Upper lobe of right lung (tissue), 1 donor: ENCODE measurements around the gene KIAA0232. TPM values are rescaled to one million over a fixed set of nuclear protein-coding genes. Genes with fewer than 3 reads are reported as not detected.
"Not testable (repeated sequence)": the region's sequence is repeated elsewhere in the genome, so short reads cannot be mapped to it uniquely, and the experiment has no call there.

Source experiments
- ATAC-seq: fragments of 200-7000 bp; cut with Tn5 transposase; one replicate; pipeline ENCODE4 v1.9.1; 2020; ENCODE audit warnings: mild to moderate bottlenecking, moderate library complexity
- DNase-seq: peaks from one replicate; pipeline ENCODE4 v3.0.0-alpha.2; 2020
- H3K27ac ChIP-seq: fragments of 200-600 bp; one replicate; pipeline ENCODE4 v1.8.0; 2022
- H3K27me3 ChIP-seq: fragments of 200-600 bp; one replicate; pipeline ENCODE4 v1.8.0; 2022; ENCODE audit warnings: mild to moderate bottlenecking
- H3K36me3 ChIP-seq: fragments of 200-600 bp; one replicate; pipeline ENCODE4 v1.8.0; 2022
- H3K4me1 ChIP-seq: fragments of 200-600 bp; one replicate; pipeline ENCODE4 v1.8.0; 2022
- H3K4me3 ChIP-seq: fragments of 200-600 bp; one replicate; pipeline ENCODE4 v1.8.0; 2022; ENCODE audit warnings: mild to moderate bottlenecking
- H3K9me3 ChIP-seq: fragments of 200-600 bp; one replicate; pipeline ENCODE4 v1.8.0; 2022
- intact Hi-C: fragments of 100-400 bp; cut with DNase I; formaldehyde crosslinking; loops from one replicate; pipeline ENCODE4 v1.11.0; 2022
- total RNA-seq: library from RNA; stranded (reverse); fragmentation: NEBNext Ultra II Directional; extraction: Animal tissue kit (Norgen Biotek cat#: 25700); gene quantifications from one replicate; pipeline ENCODE4 v1.2.1, GENCODE V29; 2021
- TF ChIP-seq, protein P1 (sequence below): fragments of 200-600 bp; IDR thresholded peaks from one replicate; pipeline ENCODE4 v1.8.0; 2022; ENCODE audit warnings: antibody characterized with exemption
- donor health status: DM: no; HTN: yes; CAD: no; lungs with severe emphysema.

The KIAA0232 gene
- total RNA-seq, 1 donor from 2014 or later = 30.9 TPM

DNA sequence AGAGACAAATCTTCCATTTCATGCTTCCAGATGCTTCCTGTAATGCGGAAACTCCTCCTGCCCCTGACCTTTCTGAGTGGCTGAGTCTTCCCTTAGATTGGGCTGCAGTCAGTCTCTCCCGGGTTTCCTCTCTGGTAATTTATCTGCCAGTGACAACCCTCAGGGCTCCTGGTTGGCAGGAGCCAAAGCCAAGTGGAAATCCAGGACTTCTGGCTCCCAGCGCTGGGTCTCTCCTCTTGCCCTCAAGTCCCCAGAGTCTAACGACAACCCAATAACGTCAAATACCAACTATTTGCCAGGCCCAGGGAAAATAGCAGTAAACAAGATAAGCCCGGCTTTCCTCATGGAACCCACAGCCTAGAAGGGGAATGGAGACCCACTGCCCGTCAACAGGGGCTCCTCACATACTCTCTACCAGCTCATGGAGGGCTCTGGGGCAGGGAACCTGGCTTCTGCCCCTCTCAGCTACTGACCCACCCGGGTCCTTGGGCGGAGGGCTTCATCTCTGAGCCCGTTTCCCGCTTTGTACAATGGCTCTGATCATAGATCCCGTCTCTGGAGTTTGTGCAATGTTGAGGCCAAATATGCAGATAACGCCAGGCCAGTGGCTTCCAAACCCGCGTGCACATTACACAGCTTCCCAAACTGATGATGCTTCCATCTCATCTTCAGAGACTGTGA is 126.0 kb downstream of the KIAA0232 start:
- TF ChIP-seq, protein P1, sequence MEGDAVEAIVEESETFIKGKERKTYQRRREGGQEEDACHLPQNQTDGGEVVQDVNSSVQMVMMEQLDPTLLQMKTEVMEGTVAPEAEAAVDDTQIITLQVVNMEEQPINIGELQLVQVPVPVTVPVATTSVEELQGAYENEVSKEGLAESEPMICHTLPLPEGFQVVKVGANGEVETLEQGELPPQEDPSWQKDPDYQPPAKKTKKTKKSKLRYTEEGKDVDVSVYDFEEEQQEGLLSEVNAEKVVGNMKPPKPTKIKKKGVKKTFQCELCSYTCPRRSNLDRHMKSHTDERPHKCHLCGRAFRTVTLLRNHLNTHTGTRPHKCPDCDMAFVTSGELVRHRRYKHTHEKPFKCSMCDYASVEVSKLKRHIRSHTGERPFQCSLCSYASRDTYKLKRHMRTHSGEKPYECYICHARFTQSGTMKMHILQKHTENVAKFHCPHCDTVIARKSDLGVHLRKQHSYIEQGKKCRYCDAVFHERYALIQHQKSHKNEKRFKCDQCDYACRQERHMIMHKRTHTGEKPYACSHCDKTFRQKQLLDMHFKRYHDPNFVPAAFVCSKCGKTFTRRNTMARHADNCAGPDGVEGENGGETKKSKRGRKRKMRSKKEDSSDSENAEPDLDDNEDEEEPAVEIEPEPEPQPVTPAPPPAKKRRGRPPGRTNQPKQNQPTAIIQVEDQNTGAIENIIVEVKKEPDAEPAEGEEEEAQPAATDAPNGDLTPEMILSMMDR = no peak
- ATAC-seq = no peak
- Histone ChIP-seq H3K27ac (peak overlapping the region; percentile 99), H3K4me3 (peak overlapping the region; percentile 58), H3K27me3 (no peaks in the 10 kb centered on the region), H3K36me3 (no peaks in the 10 kb centered on the region), H3K9me3 (no peaks in the 10 kb centered on the region), H3K4me1 (peaks cover 19% of the 10 kb centered on the region)
- intact Hi-C loops = no loop called here
- DNase-seq = no peak

DNA sequence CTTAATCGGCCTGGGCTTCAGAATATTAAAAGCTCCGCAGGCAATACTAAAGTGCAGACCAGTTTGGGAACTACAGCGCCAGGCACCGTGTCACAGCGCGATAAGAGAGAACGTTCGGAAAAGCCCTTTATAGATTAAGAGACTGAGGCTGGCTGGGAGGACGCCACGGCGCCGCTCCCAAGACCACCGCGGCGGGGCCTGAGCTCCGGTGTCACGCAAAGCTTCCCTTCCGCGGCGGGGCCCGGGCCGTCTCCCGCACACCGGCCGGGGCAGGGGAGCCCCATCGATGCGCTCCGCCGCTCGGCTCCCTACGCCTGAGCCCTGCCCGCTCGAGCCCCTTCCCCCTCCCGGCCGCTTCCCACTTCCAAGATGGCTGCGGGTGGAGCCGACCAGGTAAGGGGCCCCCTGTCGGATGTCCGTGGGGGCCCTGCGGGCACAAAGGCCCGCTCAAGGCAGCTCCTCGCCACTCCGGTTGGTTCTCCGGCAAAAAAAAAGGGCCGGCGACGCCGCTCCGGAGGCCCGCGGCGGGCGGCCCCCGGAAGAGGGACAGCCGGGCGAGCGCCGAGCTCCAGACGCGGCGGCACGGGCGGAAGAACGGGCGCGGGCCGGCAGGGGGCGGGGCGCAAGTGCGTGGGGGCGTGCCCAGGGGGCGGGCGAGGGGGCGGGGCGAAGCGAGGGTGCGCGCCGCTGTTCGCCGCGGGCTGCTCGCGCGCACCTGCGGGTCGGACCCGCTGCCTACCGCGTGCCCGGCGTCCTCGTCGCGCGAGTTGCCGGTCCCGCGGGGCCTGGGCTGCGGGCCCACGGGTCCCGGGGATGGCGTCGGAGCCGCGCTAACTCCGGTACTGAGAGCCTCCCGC is 126.8 kb downstream of the KIAA0232 start, which contains the start of gene TBC1D14:
Gene TBC1D14 (plus strand): TSS at position 714 of the 857 bp plus-strand sequence. CDS start 13,564 bp downstream, outside the sequence.
- ATAC-seq (peak; percentile 94), DNase-seq (peak; percentile 96)
- intact Hi-C loops = no loop called here
- H3K36me3 ChIP-seq = no peaks in the 10 kb centered on the region
- H3K4me3 ChIP-seq = peak within 1 kb of the TSS; percentile 58
- peaks cover 19% of the 10 kb centered on the region for H3K4me1 ChIP-seq
- H3K9me3 ChIP-seq = no peaks in the 10 kb centered on the region
- TF ChIP-seq, protein P1 = no peak
- no peaks in the 10 kb centered on the region for H3K27me3 ChIP-seq
- H3K27ac ChIP-seq = peak within 1 kb of the TSS; percentile 99

DNA sequence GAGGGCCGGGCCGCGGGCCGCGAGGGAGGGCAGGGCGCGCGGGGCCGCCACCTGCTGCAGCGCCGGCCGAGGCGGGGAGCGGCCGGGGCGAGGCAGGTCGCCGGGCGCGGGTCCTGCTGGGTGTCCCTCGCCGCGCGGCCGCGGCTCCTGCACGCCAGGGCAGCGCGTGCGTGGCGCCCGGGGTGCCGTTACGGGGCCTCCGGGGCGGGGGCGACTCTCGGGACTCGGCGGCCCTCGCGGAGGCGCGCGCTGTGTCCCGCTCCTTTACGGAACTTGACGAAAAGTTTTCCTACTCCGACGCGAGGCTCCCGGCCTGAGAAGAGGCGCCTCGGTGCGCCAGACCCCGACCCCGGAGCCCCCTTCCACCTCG is 127.4 kb downstream of the KIAA0232 start:
- Histone ChIP-seq H3K4me3 (peak overlapping the region; percentile 58), H3K27me3 (no peaks in the 10 kb centered on the region), H3K36me3 (no peaks in the 10 kb centered on the region), H3K4me1 (peaks cover 21% of the 10 kb centered on the region), H3K9me3 (no peaks in the 10 kb centered on the region), H3K27ac (peak overlapping the region; percentile 99)
- ATAC-seq (peak; percentile 36), DNase-seq (peak; percentile 84)
- TF ChIP-seq, protein P1 = no peak
- intact Hi-C loops = no loop called here

DNA sequence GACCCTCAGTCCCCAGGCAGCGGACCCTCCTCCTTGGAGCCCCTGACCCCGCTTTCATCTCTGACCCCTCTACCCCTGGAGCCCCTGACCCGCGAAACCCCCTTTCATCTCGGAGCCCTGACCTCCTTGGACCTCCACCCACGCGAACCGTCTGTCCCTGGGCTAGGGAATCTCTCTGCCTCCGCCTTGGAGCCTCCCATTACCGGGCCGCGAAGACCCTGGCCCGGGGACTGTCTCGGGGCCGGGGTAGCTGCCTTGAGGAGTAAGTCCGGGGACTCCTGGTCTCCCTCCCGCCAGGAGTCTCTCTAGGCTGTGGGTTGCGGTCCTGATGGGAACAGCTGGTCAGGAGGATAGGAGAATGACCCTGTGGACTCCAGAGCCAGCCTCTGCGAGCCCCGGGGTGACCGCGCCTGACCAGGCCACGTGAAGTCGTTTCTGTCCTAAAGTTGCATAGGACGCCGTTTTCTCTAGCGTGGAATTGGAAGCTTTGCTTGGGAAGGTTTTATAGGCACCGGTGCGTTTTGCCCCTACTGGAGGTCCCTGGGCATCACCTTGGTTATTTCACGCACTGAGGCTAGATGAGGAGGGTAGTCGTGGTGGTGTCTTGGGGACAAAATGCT is 127.9 kb downstream of the KIAA0232 start:
- H3K27me3 ChIP-seq = no peaks in the 10 kb centered on the region
- DNase-seq = no peak
- peak overlapping the region; percentile 58 for H3K4me3 ChIP-seq
- peak; percentile 1 for ATAC-seq
- peak overlapping the region; percentile 63 for H3K27ac ChIP-seq
- H3K36me3 ChIP-seq = no peaks in the 10 kb centered on the region
- no peaks in the 10 kb centered on the region for H3K9me3 ChIP-seq
- TF ChIP-seq, protein P1 = peak; percentile 22
- H3K4me1 ChIP-seq = peaks cover 26% of the 10 kb centered on the region
- intact Hi-C loops = no loop called here

DNA sequence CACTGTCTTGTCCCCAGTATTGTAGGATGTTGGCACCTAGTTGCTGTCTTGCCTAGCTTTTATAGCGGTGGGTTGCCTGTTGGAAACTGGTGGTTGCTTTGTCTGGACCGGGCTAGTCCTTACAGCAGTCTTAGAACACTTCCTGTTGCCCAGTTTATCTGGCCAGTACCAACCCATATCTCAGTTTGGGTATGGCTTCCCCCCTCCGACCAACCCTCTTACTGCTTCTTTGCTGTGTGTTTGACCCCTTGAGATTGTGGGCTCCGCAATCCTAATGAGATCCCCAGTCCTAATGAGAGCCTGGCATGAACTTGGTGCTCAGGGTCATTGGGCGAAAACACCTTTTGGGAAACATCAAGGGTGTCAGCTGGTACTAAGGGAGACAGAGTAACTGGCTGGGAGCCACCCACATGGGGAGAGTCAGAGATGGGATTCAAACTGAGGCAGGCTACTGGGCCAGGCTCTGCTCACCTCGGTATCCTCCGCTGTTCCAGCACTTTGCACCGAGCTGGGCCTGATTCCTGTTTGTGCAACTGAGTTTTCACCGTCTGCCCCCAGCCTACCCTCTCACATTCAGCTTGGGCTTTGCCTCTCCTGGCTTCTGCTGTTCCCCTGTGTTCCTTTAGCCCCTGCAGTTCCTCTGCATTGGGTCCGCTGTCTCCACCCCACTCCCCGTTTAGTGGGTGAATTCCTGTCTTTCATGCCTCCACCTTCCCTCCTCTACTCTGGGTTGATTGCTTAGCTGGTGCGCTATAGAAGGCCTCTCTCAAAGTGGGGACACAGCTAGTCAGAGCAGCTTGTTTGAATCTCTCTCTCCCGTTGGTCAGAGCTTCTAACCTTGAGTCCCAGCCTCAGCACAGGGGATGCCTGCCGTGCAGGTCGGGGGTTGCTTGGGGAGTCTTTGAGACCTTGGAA is 128.7 kb downstream of the KIAA0232 start:
- H3K9me3 ChIP-seq = no peaks in the 10 kb centered on the region
- peak overlapping the region; percentile 63 for H3K27ac ChIP-seq
- DNase-seq = no peak
- no peak for ATAC-seq
- intact Hi-C loops = no loop called here
- TF ChIP-seq, protein P1 = no peak
- H3K4me3 ChIP-seq = peak overlapping the region; percentile 58
- peaks cover 32% of the 10 kb centered on the region for H3K4me1 ChIP-seq
- no peaks in the 10 kb centered on the region for H3K27me3 ChIP-seq
- no peaks in the 10 kb centered on the region for H3K36me3 ChIP-seq

DNA sequence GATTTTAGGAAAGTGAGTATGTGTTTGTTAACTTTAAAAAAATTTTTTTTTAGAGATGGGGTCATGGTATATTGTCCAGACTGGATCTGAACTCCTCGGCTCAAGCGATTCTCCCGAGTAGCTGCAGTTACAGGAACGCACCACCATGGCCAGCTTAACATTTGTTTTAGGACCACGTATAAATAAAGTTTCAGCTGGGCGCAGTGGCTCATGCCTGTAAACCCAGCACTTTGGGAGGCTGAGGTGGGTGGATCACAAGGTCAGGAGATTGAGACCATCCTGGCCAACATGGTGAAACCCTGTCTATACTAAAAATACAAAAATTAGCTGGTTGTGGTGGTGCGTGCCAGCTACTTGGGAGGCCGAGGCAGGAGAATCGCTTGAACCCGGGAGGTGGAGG is 129.4 kb downstream of the KIAA0232 start:
- DNase-seq, ATAC-seq, H3K36me3 ChIP-seq, H3K9me3 ChIP-seq, H3K27ac ChIP-seq, H3K27me3 ChIP-seq, H3K4me3 ChIP-seq, intact Hi-C loops: not testable (repeated sequence)
- peaks cover 39% of the 10 kb centered on the region for H3K4me1 ChIP-seq
